GM18858 (cell line): ENCODE measurements around the gene GFOD1.
A peak's percentile ranks its signal among the peaks of the same experiment; 100 is the strongest.

Experiments used
- ATAC-seq: cut with Tn5 transposase; IDR thresholded peaks from one replicate; pipeline ENCODE4 v1.9.1; 2021; ENCODE audit not compliant: unreplicated experiment

GFOD1 gene

GRCh38 chr6:13486679-13487121, 700 bp downstream of the GFOD1 start:
- peak; percentile 20 for ATAC-seq

GRCh38 chr6:13485923-13486562, 1.4 kb downstream of the GFOD1 start:
- no peak for ATAC-seq

GRCh38 chr6:13485303-13485702, 2.1 kb downstream of the GFOD1 start:
- no peak for ATAC-seq

GRCh38 chr6:13484827-13485226, 2.6 kb downstream of the GFOD1 start:
- no peak for ATAC-seq

- ATAC-seq: no peak
Observed at GRCh38 chr6:13484138-13484708, 3.2 kb downstream of the GFOD1 start.

GRCh38 chr6:13480631-13481501, 6.5 kb downstream of the GFOD1 start:
- ATAC-seq: no peak

GRCh38 chr6:13479971-13480434, 7.4 kb downstream of the GFOD1 start:
- ATAC-seq: no peak

GRCh38 chr6:13479206-13479800, 8.1 kb downstream of the GFOD1 start:
- ATAC-seq: no peak

GRCh38 chr6:13478525-13478966, 8.9 kb downstream of the GFOD1 start:
- no peak for ATAC-seq

- ATAC-seq: no peak
Observed at GRCh38 chr6:13474787-13475186, 12.6 kb downstream of the GFOD1 start.

- ATAC-seq: no peak
Observed at GRCh38 chr6:13474360-13474759, 13.0 kb downstream of the GFOD1 start.

GRCh38 chr6:13473768-13474165, 13.6 kb downstream of the GFOD1 start:
- no peak for ATAC-seq

GRCh38 chr6:13472976-13473767, 14.2 kb downstream of the GFOD1 start:
- no peak for ATAC-seq

- ATAC-seq: no peak
Observed at GRCh38 chr6:13472099-13472498, 15.3 kb downstream of the GFOD1 start.

- no peak for ATAC-seq
Observed at GRCh38 chr6:13471184-13471583, 16.2 kb downstream of the GFOD1 start.

- no peak for ATAC-seq
Observed at GRCh38 chr6:13470238-13471140, 16.9 kb downstream of the GFOD1 start.

GRCh38 chr6:13469693-13470092, 17.7 kb downstream of the GFOD1 start:
- ATAC-seq: no peak

GRCh38 chr6:13468839-13469238, 18.6 kb downstream of the GFOD1 start:
- no peak for ATAC-seq

- no peak for ATAC-seq
Observed at GRCh38 chr6:13467216-13467600, 20.2 kb downstream of the GFOD1 start.
